Effector memory CD4-positive, alpha-beta T cell (primary cell): ENCODE results near the gene NADK2.

Source experiments
- DNase-seq, 3 donors: peaks; one replicate each; pipeline ENCODE4 v3.0.0-alpha.2; 2020
- H3K27ac ChIP-seq: 2 replicates; pipeline ENCODE4 v1.7.0; 2013; ENCODE audit warnings: mild to moderate bottlenecking, low read length, moderate library complexity; ENCODE audit not compliant: insufficient read depth, poor library complexity, severe bottlenecking
- H3K27me3 ChIP-seq: replicated peaks from 2 replicates; pipeline ENCODE4 v1.7.0; 2013; ENCODE audit warnings: mild to moderate bottlenecking, low read length; ENCODE audit not compliant: insufficient read depth, control insufficient read depth, poor library complexity, severe bottlenecking
- H3K36me3 ChIP-seq: 2 replicates; pipeline ENCODE4 v1.7.0; 2013; ENCODE audit warnings: mild to moderate bottlenecking, low read length, moderate library complexity; ENCODE audit not compliant: control insufficient read depth, insufficient read depth
- H3K4me1 ChIP-seq: 2 replicates; pipeline ENCODE4 v1.7.0; 2013; ENCODE audit warnings: low read length, mild to moderate bottlenecking; ENCODE audit not compliant: control insufficient read depth, insufficient read depth, poor library complexity, severe bottlenecking
- H3K4me3 ChIP-seq: 2 replicates; pipeline ENCODE4 v1.7.0; 2013; ENCODE audit warnings: low read length, low read depth, mild to moderate bottlenecking; ENCODE audit not compliant: insufficient read depth, poor library complexity, severe bottlenecking
- H3K9me3 ChIP-seq: 2 replicates; pipeline ENCODE4 v1.7.0; 2013; ENCODE audit warnings: mild to moderate bottlenecking, low read length, moderate library complexity; ENCODE audit not compliant: control insufficient read depth

Gene NADK2

GRCh38 chr5:36236801-36237200, 4.9 kb downstream of the NADK2 start:
- H3K27me3 ChIP-seq, result no peaks in the 10 kb centered on the region
- no peak for DNase-seq

GRCh38 chr5:36232533-36232932, 9.2 kb downstream of the NADK2 start:
- no peaks in the 10 kb centered on the region for H3K9me3 ChIP-seq
- H3K27me3 ChIP-seq, result no peaks in the 10 kb centered on the region
- no peak for DNase-seq
- H3K27ac ChIP-seq, result no peak overlapping the region
- no peaks in the 10 kb centered on the region for H3K4me1 ChIP-seq
- no peaks in the 10 kb centered on the region for H3K36me3 ChIP-seq
- H3K4me3 ChIP-seq, result no peak overlapping the region

More at GRCh38 chr5:36236801-36237200, 4.9 kb downstream of the NADK2 start:
- no peaks in the 10 kb centered on the region for H3K9me3 ChIP-seq
- no peak overlapping the region for H3K27ac ChIP-seq
- no peaks in the 10 kb centered on the region for H3K36me3 ChIP-seq
- H3K4me1 ChIP-seq, result peaks cover 8% of the 10 kb centered on the region
- no peak overlapping the region for H3K4me3 ChIP-seq

GRCh38 chr5:36230151-36230790, 11.5 kb downstream of the NADK2 start:
- no peak overlapping the region for H3K4me3 ChIP-seq
- H3K27me3 ChIP-seq, result no peaks in the 10 kb centered on the region
- peaks cover 5% of the 10 kb centered on the region for H3K36me3 ChIP-seq
- H3K27ac ChIP-seq, result no peak overlapping the region
- DNase-seq, result no peak
- no peaks in the 10 kb centered on the region for H3K9me3 ChIP-seq
- no peaks in the 10 kb centered on the region for H3K4me1 ChIP-seq

GRCh38 chr5:36228505-36228904, 13.2 kb downstream of the NADK2 start:
- Histone ChIP-seq H3K27me3 (no peaks in the 10 kb centered on the region), H3K9me3 (no peaks in the 10 kb centered on the region), H3K27ac (no peak overlapping the region), H3K36me3 (peaks cover 13% of the 10 kb centered on the region), H3K4me1 (no peaks in the 10 kb centered on the region), H3K4me3 (no peak overlapping the region)
- no peak for DNase-seq

GRCh38 chr5:36227046-36227445, 14.7 kb downstream of the NADK2 start:
- Histone ChIP-seq H3K36me3 (peaks cover 21% of the 10 kb centered on the region), H3K4me1 (no peaks in the 10 kb centered on the region), H3K27me3 (no peaks in the 10 kb centered on the region), H3K27ac (no peak overlapping the region), H3K4me3 (no peak overlapping the region), H3K9me3 (no peaks in the 10 kb centered on the region)
- DNase-seq, result no peak

- Histone ChIP-seq H3K4me1 (no peaks in the 10 kb centered on the region), H3K27me3 (no peaks in the 10 kb centered on the region), H3K4me3 (no peak overlapping the region), H3K27ac (no peak overlapping the region), H3K9me3 (no peaks in the 10 kb centered on the region), H3K36me3 (peaks cover 46% of the 10 kb centered on the region)
- no peak for DNase-seq
These were observed 19.1 kb downstream of the NADK2 start for GRCh38 chr5:36222620-36223019.

- Histone ChIP-seq H3K4me1 (no peaks in the 10 kb centered on the region), H3K4me3 (no peak overlapping the region), H3K36me3 (peaks cover 42% of the 10 kb centered on the region), H3K27ac (no peak overlapping the region), H3K9me3 (no peaks in the 10 kb centered on the region), H3K27me3 (no peaks in the 10 kb centered on the region)
- no peak for DNase-seq
These were observed 23.7 kb downstream of the NADK2 start for GRCh38 chr5:36217988-36218387.

GRCh38 chr5:36217567-36217966, 24.2 kb downstream of the NADK2 start:
- Histone ChIP-seq H3K9me3 (no peaks in the 10 kb centered on the region), H3K4me1 (no peaks in the 10 kb centered on the region), H3K4me3 (no peak overlapping the region), H3K36me3 (peaks cover 42% of the 10 kb centered on the region), H3K27me3 (no peaks in the 10 kb centered on the region), H3K27ac (no peak overlapping the region)
- DNase-seq, result no peak

- H3K4me3 ChIP-seq, result no peak overlapping the region
- peaks cover 34% of the 10 kb centered on the region for H3K36me3 ChIP-seq
- H3K9me3 ChIP-seq, result no peaks in the 10 kb centered on the region
- H3K27me3 ChIP-seq, result no peaks in the 10 kb centered on the region
- no peak overlapping the region for H3K27ac ChIP-seq
- no peak for DNase-seq
- no peaks in the 10 kb centered on the region for H3K4me1 ChIP-seq
These were observed 25.8 kb downstream of the NADK2 start for GRCh38 chr5:36215910-36216309.

- no peaks in the 10 kb centered on the region for H3K27me3 ChIP-seq
- no peak for DNase-seq
- peaks cover 23% of the 10 kb centered on the region for H3K36me3 ChIP-seq
- H3K9me3 ChIP-seq, result no peaks in the 10 kb centered on the region
- no peak overlapping the region for H3K27ac ChIP-seq
- H3K4me3 ChIP-seq, result no peak overlapping the region
- no peaks in the 10 kb centered on the region for H3K4me1 ChIP-seq
These were observed 27.3 kb downstream of the NADK2 start for GRCh38 chr5:36214436-36214835.
